GM12874 (cell line): ENCODE results near the gene VPS45.

Experiments used
- CTCF ChIP-seq: IDR thresholded peaks from 2 replicates; pipeline ENCODE4 v1.5.1; 2011; ENCODE audit warnings: low read depth, mild to moderate bottlenecking, control low read depth, low read length, moderate library complexity; ENCODE audit not compliant: insufficient read depth

The VPS45 gene

GRCh38 chr1:150110116-150110515 is 42.5 kb downstream of the VPS45 start:
- TF ChIP-seq CTCF = no peak

GRCh38 chr1:150111670-150112069 is 44.1 kb downstream of the VPS45 start:
- no peak for TF ChIP-seq CTCF

GRCh38 chr1:150115121-150115520 is 47.5 kb downstream of the VPS45 start:
- no peak for TF ChIP-seq CTCF

- no peak for TF ChIP-seq CTCF
Measured at GRCh38 chr1:150118716-150119115, 51.1 kb downstream of the VPS45 start.

GRCh38 chr1:150121236-150121862 is 53.8 kb downstream of the VPS45 start:
- no peak for TF ChIP-seq CTCF

- no peak for TF ChIP-seq CTCF
Measured at GRCh38 chr1:150126811-150127210, 59.2 kb downstream of the VPS45 start.

- TF ChIP-seq CTCF = no peak
Measured at GRCh38 chr1:150127464-150127863, 59.9 kb downstream of the VPS45 start.
